Measurements from ENCODE around the gene USP7.
A peak's percentile ranks its signal among the peaks of the same experiment; 100 is the strongest.
"Not testable (repeated sequence)": the region's sequence is repeated elsewhere in the genome, so short reads cannot be mapped to it uniquely, and the experiment has no call there.

USP7 gene

GRCh38 chr16:8872967-8873865 lies 90.5 kb downstream of the USP7 start:
- no peak for DNase-seq

DNA sequence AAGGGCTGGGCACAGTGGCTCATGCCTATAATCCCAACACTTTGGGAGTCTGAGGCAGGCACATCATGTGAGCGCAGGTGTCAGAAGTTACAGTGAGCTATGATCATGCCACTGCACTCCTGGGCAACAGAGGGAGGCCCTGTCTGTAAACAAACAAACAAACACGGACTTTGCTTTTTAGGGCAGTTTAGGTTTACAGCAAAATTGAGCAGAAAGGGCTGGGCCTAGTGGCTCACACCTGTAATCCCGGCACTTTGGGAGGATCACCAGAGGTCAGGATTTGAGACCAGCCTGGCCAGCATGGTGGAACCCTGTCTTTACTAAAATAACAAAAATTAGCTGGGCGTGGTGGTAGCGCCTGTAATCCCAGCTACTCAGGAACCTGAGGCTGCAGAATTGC lies 91.6 kb downstream of the USP7 start:
- no peak for DNase-seq

DNA sequence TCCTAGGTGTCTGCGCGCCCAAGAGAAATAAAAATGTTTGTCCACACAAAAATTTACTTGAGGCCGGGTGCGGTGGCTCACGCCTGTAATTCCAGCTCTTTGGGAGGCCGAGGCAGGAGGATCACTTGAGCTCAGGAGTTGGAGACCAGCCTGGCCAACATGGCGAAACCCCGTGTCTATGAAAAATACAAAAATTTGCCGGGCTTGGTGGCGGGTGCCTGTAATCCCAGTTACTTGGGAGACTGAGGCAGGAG lies 93.8 kb downstream of the USP7 start:
- DNase-seq: not testable (repeated sequence)

- DNase-seq: no peak
Observed at GRCh38 chr16:8869212-8869987, 94.3 kb downstream of the USP7 start.

DNA sequence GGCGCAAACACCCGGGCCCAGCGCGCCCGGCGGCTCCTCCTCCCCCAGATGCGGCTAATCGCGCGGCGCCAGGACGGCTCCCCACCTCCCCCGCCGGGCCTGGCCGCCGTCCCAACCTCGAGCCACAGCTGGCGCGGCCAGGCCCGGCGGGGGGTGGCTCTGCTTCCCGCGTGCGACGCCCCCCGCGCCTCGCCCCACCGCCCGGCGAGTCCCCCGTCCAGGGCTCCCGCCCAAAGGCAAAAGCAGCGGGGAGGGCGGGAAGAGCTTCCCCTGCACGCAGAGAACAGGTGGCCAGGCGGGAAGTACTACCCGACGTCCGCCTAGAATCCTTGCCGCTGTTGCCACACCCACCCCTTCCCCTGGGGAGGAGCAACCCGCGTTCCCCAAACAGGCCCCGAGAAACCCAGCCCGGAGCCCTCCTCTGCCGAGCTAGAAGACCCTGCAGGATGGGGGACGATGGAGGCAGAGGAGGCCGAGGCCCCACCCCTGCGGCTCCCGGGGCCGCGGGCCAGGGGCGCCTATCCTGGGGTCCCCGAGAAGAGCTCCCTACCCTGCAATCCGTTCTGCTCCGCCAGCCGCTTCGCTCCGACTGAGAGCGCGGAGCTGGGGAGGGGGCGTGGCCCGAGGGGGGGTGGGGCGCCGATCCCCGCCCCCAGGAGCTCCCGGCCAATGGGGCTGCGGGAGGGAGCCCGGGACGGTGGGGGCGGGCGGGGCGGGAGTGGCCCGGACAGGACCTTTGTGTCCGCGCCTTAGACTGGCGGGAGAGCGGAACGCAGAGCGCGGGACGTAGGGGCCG lies 95.1 kb downstream of the USP7 start, which contains the start of gene CARHSP1:
CARHSP1 (minus strand) TSS at position 591 of the 796 bp plus-strand sequence. CDS start 9,678 bp downstream, outside the sequence.
- peak; percentile 89 for DNase-seq

GRCh38 chr16:8867932-8868415 lies 95.7 kb downstream of the USP7 start:
- no peak for DNase-seq

GRCh38 chr16:8867216-8867931 lies 96.3 kb downstream of the USP7 start:
- no peak for DNase-seq

DNA sequence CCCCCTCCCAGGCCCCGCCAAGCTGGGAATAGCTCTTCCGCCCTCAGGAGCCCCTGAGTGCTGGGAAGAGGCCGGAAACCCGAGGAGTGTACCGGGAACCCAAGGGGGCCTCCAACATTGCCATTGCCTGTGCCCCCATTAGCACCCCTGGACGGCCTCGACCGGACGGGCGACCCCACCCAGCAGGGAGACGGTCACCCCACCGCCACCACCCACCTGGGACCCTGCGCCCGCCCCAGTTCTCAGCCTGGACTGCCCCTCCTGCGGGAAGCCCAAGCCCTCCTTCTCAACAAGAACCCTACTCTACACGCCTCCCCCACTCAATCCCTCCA lies 96.9 kb downstream of the USP7 start:
- DNase-seq: no peak

DNA sequence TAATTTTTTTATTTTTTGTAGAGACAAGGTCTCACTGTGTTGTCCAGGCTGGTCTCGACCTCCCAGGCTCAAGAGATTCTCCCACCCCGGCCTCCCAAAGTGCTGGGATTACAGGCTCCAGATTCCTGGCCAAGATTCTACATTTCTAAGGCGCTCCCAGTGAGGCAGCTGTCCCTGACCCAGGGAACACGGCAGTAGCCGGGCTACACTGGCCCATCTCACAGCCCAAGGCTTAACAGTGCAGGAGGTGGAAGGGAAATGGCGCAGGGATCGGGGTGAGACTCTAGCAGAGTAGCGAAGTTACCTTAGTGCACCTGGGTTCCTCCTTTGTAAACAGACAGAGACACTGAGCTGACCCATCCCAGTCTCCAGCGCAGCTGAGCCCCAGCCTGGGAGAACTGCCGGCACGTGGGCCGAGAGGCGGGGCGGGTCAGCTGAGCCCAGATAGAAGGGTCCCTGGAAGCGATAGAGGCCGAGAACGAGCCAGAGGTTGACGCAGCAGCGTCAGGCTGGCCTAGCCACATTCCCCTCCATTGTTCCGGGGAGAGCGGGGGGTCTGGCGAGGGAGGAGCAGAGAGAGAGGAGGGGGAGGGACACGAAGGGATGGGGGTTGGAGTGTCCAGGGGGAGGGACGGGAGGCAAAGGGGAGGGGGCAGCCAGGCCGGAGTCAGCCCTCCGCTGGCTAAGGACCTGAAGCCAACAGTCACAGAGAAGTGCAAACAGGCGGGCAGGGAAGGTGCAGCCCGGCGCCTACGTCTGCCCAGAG lies 97.4 kb downstream of the USP7 start:
- no peak for DNase-seq

DNA sequence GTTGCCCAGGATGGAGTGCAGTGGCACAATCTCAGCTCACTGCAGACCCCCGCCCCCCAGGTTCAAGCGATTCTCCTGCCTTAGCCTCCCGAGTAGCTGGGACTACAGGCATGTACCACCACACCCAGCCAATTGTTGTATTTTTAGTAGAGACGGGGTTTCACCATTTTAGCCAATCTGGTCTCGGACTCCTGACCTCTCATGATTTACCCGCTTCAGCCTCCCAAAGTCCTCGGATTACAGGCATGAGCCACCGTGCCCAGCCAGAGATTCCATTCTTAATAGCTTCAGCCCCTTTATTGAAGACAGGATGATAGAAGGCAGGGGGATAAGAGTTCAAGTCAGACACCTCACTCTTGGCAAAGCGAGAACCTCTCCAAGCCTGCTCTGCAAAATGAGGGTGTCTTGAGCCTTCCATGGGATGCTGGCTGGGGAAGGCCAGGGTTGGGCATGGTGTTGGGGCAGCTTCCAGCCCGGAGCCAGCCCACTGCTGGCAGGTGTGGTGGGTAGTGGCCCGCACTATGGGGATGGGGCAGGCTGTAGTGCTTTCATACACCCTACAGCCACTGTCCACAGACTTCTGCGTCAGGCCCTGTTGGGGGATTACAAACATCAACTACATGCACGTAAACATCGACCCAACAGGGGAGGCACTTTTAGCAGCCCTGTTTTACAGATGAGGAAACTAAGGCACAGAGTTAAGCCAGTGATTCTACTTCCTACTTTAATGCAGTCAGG lies 98.4 kb downstream of the USP7 start:
- no peak for DNase-seq

GRCh38 chr16:8864480-8865110 lies 99.1 kb downstream of the USP7 start:
- DNase-seq: no peak

- DNase-seq: no peak
Observed at GRCh38 chr16:8863594-8864424, 99.9 kb downstream of the USP7 start.

- DNase-seq: no peak
Observed at GRCh38 chr16:8862309-8863130, 101.2 kb downstream of the USP7 start.

DNA sequence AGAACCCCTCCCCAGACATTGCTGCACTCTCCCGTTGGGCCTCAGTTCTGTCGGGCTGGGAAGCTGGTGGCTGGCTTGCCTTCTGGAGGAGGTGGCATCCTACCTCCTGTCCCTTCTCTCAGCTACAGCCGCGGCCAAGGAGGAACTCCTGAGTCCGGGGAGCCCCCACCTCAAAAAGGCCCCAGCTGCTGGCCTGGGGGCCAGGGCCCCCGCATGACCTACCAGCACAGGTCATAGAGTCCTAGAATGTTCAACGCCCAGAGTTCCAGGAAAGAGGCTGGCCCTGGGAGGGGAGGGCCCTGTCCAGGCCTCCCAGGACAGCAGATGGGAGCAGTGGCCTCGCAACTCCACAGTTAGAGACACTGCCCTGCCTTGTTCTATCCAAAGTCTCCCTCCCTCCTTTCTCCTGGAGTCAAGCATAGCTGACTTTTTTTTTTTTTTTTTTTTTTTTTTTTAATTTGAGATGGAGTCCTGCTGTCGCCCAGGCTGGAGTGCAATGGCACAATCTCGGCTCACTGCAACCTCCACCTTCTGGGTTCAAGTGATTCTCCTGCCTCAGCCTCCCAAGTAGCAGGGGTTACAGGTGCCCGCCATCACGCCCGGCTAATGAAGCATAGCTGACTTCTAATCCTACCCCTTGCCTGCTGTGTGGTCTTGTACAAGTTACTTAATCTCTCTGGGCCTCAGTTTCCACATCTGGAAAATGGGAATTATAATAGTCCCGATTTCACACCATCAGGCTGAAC lies 102.0 kb downstream of the USP7 start:
- DNase-seq: no peak

GRCh38 chr16:8859913-8860881 lies 103.5 kb downstream of the USP7 start:
- DNase-seq: no peak

- no peak for DNase-seq
Observed at GRCh38 chr16:8858994-8859912, 104.5 kb downstream of the USP7 start.
